K562 (cell line): ENCODE measurements around the gene CENPP. TPM values are rescaled to one million over a fixed set of nuclear protein-coding genes. Genes with fewer than 3 reads are reported as not detected.

Source experiments
- ATAC-seq: fragments of 200-7000 bp; cut with Tn5 transposase; 3 replicates; pipeline ENCODE4 v1.9.1; 2020; ENCODE audit warnings: moderate library complexity
- BruUV-seq: library from RNA; stranded (reverse); fragments of 400-500 nt; replicated peaks from 2 replicates; lab custom pipeline; 2021; lab: Mats Ljungman, UMichigan
- CTCF ChIA-PET: fragments of 300-600 bp; formaldehyde crosslinking; extraction: SDS; loops from one replicate; lab custom pipeline; 2021; ENCODE audit warnings: low intra/inter-chr PET ratio; lab: Yijun Ruan, JAX
- POLR2A ChIA-PET: fragments of 300-600, 350-650 bp; sonication (Branson Sonifier 250); formaldehyde crosslinking; extraction: SDS; loops from one replicate; lab custom pipeline; 2021; ENCODE audit warnings: antibody characterized with exemption, inconsistent platforms; lab: Yijun Ruan, JAX
- DNase-seq, 4 experiments: peaks; one replicate each; pipeline versions ENCODE4 v3.0.0 to v3.0.0-alpha.2; 2011 to 2018; ENCODE audit warnings: low spot score in 3 of 4, mixed read lengths in 3 of 4; ENCODE audit errors: extremely low read depth in 1 of 4
- FAIRE-seq: peaks from 2 replicates; lab custom pipeline; 2011; peaks lifted over from hg19 to GRCh38; lab: Jason Lieb, UNC
- H2AFZ ChIP-seq: 2 replicates; pipeline ENCODE4 v1.6.0; 2011; ENCODE audit warnings: low read depth, low read length, control low read depth, inconsistent platforms
- H3K27ac ChIP-seq: fragments of 200-600 bp; 3 replicates; pipeline ENCODE4 v1.8.0; 2011; ENCODE audit warnings: low read depth, mild to moderate bottlenecking, control low read depth, inconsistent platforms, low read length, moderate library complexity, mixed read lengths; ENCODE audit errors: extremely low read depth
- H3K27me3 ChIP-seq, 2 experiments: fragments of 300-600 bp in 1 of 2; 2 replicates in 1 of 2; 3 replicates in 1 of 2; pipeline versions ENCODE4 v1.6.0 to v1.8.0; 2011; ENCODE audit warnings: inconsistent platforms in 2 of 2, low read length in 2 of 2, mild to moderate bottlenecking in 1 of 2, mixed read lengths in 1 of 2, moderate library complexity in 1 of 2; ENCODE audit not compliant: control insufficient read depth in 2 of 2, insufficient read depth in 2 of 2
- H3K36me3 ChIP-seq: fragments of 300-600 bp; 3 replicates; pipeline ENCODE4 v1.8.0; 2011; ENCODE audit warnings: mild to moderate bottlenecking, low read length, inconsistent platforms; ENCODE audit not compliant: control insufficient read depth, insufficient read depth
- H3K4me1 ChIP-seq, 2 experiments: fragments of 200-600 bp in 1 of 2; replicated peaks in 1 of 2; 2 replicates in 1 of 2; 3 replicates in 1 of 2; pipeline versions ENCODE4 v1.5.1 to v1.8.0; 2011; ENCODE audit warnings: inconsistent platforms in 2 of 2, low read length in 2 of 2, mild to moderate bottlenecking in 1 of 2, mixed read lengths in 1 of 2, moderate library complexity in 1 of 2; ENCODE audit not compliant: control insufficient read depth in 2 of 2, insufficient read depth in 2 of 2
- H3K4me2 ChIP-seq: 2 replicates; pipeline ENCODE4 v1.6.1; 2011; ENCODE audit warnings: low read length, control low read depth, inconsistent platforms, mixed read lengths; ENCODE audit not compliant: insufficient read depth
- H3K4me3 ChIP-seq: fragments of 200-600 bp; sonication (generic), shearing (Covaris generic); 2 replicates; pipeline ENCODE4 v1.5.1; 2016; ENCODE audit warnings: control low read depth, inconsistent platforms
- H3K79me2 ChIP-seq: fragments of 200-600 bp; 3 replicates; pipeline ENCODE4 v1.8.0; 2011; ENCODE audit warnings: low read length, inconsistent platforms; ENCODE audit not compliant: control insufficient read depth, insufficient read depth
- H3K9ac ChIP-seq, 2 experiments: 2 replicates each; pipeline versions ENCODE4 v1.6.0 to v1.6.1; 2011; ENCODE audit warnings: low read depth in 2 of 2, low read length in 2 of 2, control low read depth in 1 of 2, inconsistent platforms in 1 of 2, mild to moderate bottlenecking in 1 of 2, mixed read lengths in 1 of 2; ENCODE audit not compliant: insufficient read depth in 1 of 2
- H3K9me1 ChIP-seq: one replicate; pipeline ENCODE4 v1.6.0; 2011; ENCODE audit warnings: inconsistent platforms, mild to moderate bottlenecking, low read length, moderate library complexity; ENCODE audit not compliant: control insufficient read depth, insufficient read depth
- H3K9me3 ChIP-seq: replicated peaks from 2 replicates; pipeline ENCODE4 v1.5.1; 2011; ENCODE audit warnings: low read depth, low read length, inconsistent platforms; ENCODE audit not compliant: control insufficient read depth, insufficient read depth
- H4K20me1 ChIP-seq: replicated peaks from 2 replicates; pipeline ENCODE4 v1.6.1; 2011; ENCODE audit warnings: low read length, inconsistent platforms, mixed read lengths; ENCODE audit not compliant: control insufficient read depth, insufficient read depth
- CBX2 ChIP-seq: fragments of 200-600 bp; sonication (generic); IDR thresholded peaks from one replicate; pipeline ENCODE4 v1.6.1; 2012; ENCODE audit warnings: mild to moderate bottlenecking, low read length, inconsistent platforms; ENCODE audit not compliant: insufficient read depth, poor library complexity, severe bottlenecking
- ELF4 ChIP-seq: fragments of 450-650 bp; formaldehyde crosslinking; IDR thresholded peaks from 2 replicates; pipeline ENCODE4 v1.4.0; 2022; ENCODE audit warnings: missing genetic modification characterization
- ETV1 ChIP-seq: fragments of 450-650 bp; conservative IDR thresholded peaks from 2 replicates; pipeline ENCODE4 v1.6.1; 2016; ENCODE audit warnings: missing genetic modification characterization, control low read depth, low read depth, missing compliant biosample characterization
- FOXA1 ChIP-seq: fragments of 450-650 bp; IDR thresholded peaks from 2 replicates; pipeline ENCODE4 v1.6.1; 2016; ENCODE audit warnings: mild to moderate bottlenecking, borderline replicate concordance
- GATA2 ChIP-seq: sonication (generic); formaldehyde crosslinking; IDR thresholded peaks from 2 replicates; pipeline ENCODE4 v1.4.0; 2020; ENCODE audit warnings: mild to moderate bottlenecking, missing genetic modification reagents
- HDAC1 ChIP-seq, 2 experiments: fragments of 450-650 bp; IDR thresholded peaks; 2 replicates each; pipeline ENCODE4 v1.6.1; 2016 to 2017; ENCODE audit warnings: inconsistent platforms in 1 of 2, mild to moderate bottlenecking in 1 of 2, moderate library complexity in 1 of 2
- HNRNPK ChIP-seq: fragments of 200-400 bp; formaldehyde crosslinking; IDR thresholded peaks from one replicate; pipeline ENCODE4 v1.6.1; 2018; ENCODE audit warnings: mild to moderate bottlenecking, low read depth, low read length; ENCODE audit not compliant: poor library complexity, severe bottlenecking
- MAFK ChIP-seq: IDR thresholded peaks from 2 replicates; pipeline ENCODE4 v1.6.1; 2011; ENCODE audit warnings: low read length, improper control_type of control experiment
- MXD1 ChIP-seq: fragments of 250-450 bp; sonication (Bioruptor Pico); IDR thresholded peaks from 2 replicates; pipeline ENCODE4 v1.8.0; 2021; ENCODE audit warnings: borderline replicate concordance, mild to moderate bottlenecking, moderate library complexity; ENCODE audit not compliant: poor library complexity, severe bottlenecking
- NBN ChIP-seq: fragments of 450-650 bp; IDR thresholded peaks from 2 replicates; pipeline ENCODE4 v1.6.1; 2016; ENCODE audit warnings: low read depth, mild to moderate bottlenecking
- PHF8 ChIP-seq: fragments of 200-600 bp; sonication (generic); IDR thresholded peaks from 2 replicates; pipeline ENCODE4 v1.6.1; 2012; ENCODE audit warnings: mixed run types, mild to moderate bottlenecking, inconsistent platforms, low read length, moderate library complexity, borderline replicate concordance
- PKNOX1 ChIP-seq: fragments of 450-650 bp; IDR thresholded peaks from 2 replicates; pipeline ENCODE4 v1.6.1; 2016
- SMAD4 ChIP-seq: fragments of 250-450 bp; sonication (Bioruptor Pico); conservative IDR thresholded peaks from 2 replicates; pipeline ENCODE4 v1.8.0; 2021; ENCODE audit warnings: inconsistent platforms, mild to moderate bottlenecking, moderate library complexity
- SMARCA4 ChIP-seq: fragments of 450-650 bp; IDR thresholded peaks from 2 replicates; pipeline ENCODE4 v1.6.1; 2016
- SOX6 ChIP-seq: fragments of 450-650 bp; IDR thresholded peaks from 2 replicates; pipeline ENCODE4 v1.6.1; 2014; ENCODE audit warnings: mild to moderate bottlenecking
- SPI1 ChIP-seq: IDR thresholded peaks from 2 replicates; pipeline ENCODE4 v1.6.1; 2011; ENCODE audit warnings: low read depth, low read length, control low read depth, borderline replicate concordance
- TAL1 ChIP-seq: fragments of 450-650 bp; IDR thresholded peaks from 2 replicates; pipeline ENCODE4 v1.6.1; 2016; ENCODE audit warnings: mild to moderate bottlenecking
- TCF3 ChIP-seq: sonication (generic); formaldehyde crosslinking; IDR thresholded peaks from 2 replicates; pipeline ENCODE4 v1.4.0; 2020; ENCODE audit warnings: mild to moderate bottlenecking, missing genetic modification reagents
- TEAD4 ChIP-seq, 2 experiments: sonication (generic) in 1 of 2; formaldehyde crosslinking in 1 of 2; IDR thresholded peaks; 2 replicates each; pipeline versions ENCODE4 v1.6.1 to v1.8.0; 2012 to 2022; ENCODE audit warnings: borderline replicate concordance in 1 of 2, inconsistent platforms in 1 of 2, low read length in 1 of 2, mild to moderate bottlenecking in 1 of 2, missing genetic modification reagents in 1 of 2
- ZNF717 ChIP-seq: fragments of 250-450 bp; sonication (Bioruptor Pico); IDR thresholded peaks from 2 replicates; pipeline ENCODE4 v1.5.0; 2021
- WGBS: fragments of 100-300 bp; shearing (Covaris generic); methylation state at CpG from one replicate; pipeline ENCODE4 v1.1.6; 2016; ENCODE audit warnings: low coverage, mixed read lengths; ENCODE audit not compliant: insufficient coverage; ENCODE audit errors: missing lambda C conversion rate; 5-methylcytosine and 5-hydroxymethylcytosine counted together
- in situ Hi-C: fragments of 300-500 bp; cut with MboI; formaldehyde crosslinking; loops from 4 replicates; pipeline ENCODE4 v1.15.0; 2018; ENCODE audit warnings: inconsistent platforms, mixed read lengths
- intact Hi-C: fragments of 100-400 bp; cut with micrococcal nuclease; formaldehyde crosslinking; loops from 2 replicates; pipeline ENCODE4 v1.14.2; 2022
- polyA plus RNA-seq, 8 experiments: library from polyadenylated mRNA; depleted of rRNA in 4 of 8; stranded (reverse) in 5 of 8; unstranded in 3 of 8; fragments of >200 nt; fragmentation: Nextera tagmentation in 2 of 8; fragmentation: Illumina TruSeq in 1 of 8; extraction: Ambion mirVana in 2 of 8; extraction: Trizol in 1 of 8; gene quantifications; 2 replicates each; pipeline versions ENCODE4 v1.2.1 to v1.2.3, GENCODE V29; 2011 to 2014; ENCODE audit warnings: inconsistent platforms in 1 of 8, missing spikeins in 1 of 8
- total RNA-seq, 7 experiments: library from RNA; depleted of rRNA in 6 of 7; stranded (reverse); fragments of >200 nt in 6 of 7; fragmentation: Illumina TruSeq in 2 of 7; extraction: Trizol in 2 of 7; gene quantifications; 2 replicates each; pipeline versions ENCODE4 v1.2.1 to v1.2.3, GENCODE V29; 2011 to 2021; ENCODE audit warnings: low replicate concordance in 1 of 7

The CENPP gene
- total and polyA plus RNA-seq, 9 of the 15 experiments (the other 6 are each of a cell fraction or from before 2014, with no cell fraction given) = 8.0 to 28.5 (median 17.9) TPM

- FAIRE-seq = no peak
- DNase-seq = no peak
- Histone ChIP-seq H3K4me2 (no peak overlapping the region), H2AFZ (no peak overlapping the region), H3K9me1 (no peaks in the 10 kb centered on the region), H3K4me1 (peaks cover 0 to 10% of the 10 kb centered on the region in 2 experiments; a peak in 3 of 5 replicates), H3K36me3 (peaks cover 92% of the 10 kb centered on the region), H3K9ac (no peak overlapping the region), H3K27ac (no peak overlapping the region), H3K79me2 (peaks cover 37% of the 10 kb centered on the region), H3K4me3 (no peak overlapping the region), H3K27me3 (no peaks in the 10 kb centered on the region), H3K9me3 (no peaks in the 10 kb centered on the region), H4K20me1 (no peaks in the 10 kb centered on the region; the same call in 1 of the 2 replicates)
- intact Hi-C loops (no loop called here), in situ Hi-C loops (no loop called here)
- 58% methylated on average over 6 of the region's 6 CpGs for WGBS
- ATAC-seq = peak; percentile 59
- POLR2A ChIA-PET = interaction anchor here (1.1 to 1.4 kb wide), 3 partner anchors 11 to 16 kb away, joined by 3 to 7 read pairs (median 4); partner anchors contain the start of genes CENPP and NOL8
- CTCF ChIA-PET = no interaction called here
- no TSS peak for BruUV-seq
- no peak for TF ChIP-seq FOXA1
- peak; percentile 52 for TF ChIP-seq TAL1
- peak; percentile 23; the same call in 1 of the 2 replicates for TF ChIP-seq PKNOX1
- peak; percentile 64 for TF ChIP-seq SMARCA4
- TF ChIP-seq ETV1 (tag) = 0 out of 2 replicates have a peak, but pooled peaks have one; percentile 36
- peak; percentile 40; the same call in 1 of the 2 replicates for TF ChIP-seq TEAD4 (IDR thresholded peaks at IDR 0.05; ENCODE audit: low read length)
- no peak for TF ChIP-seq TEAD4 (CRISPR knock-in tag; IDR thresholded peaks at IDR 0.05; ENCODE audit: borderline replicate concordance)
- TF ChIP-seq NBN = peak; percentile 31; the same call in 1 of the 2 replicates
- TF ChIP-seq ZNF717 = no peak
- TF ChIP-seq PHF8 = no peak
- peak; percentile 35; the same call in 1 of the 2 replicates for TF ChIP-seq GATA2
- no peak for TF ChIP-seq CBX2
- TF ChIP-seq MAFK = no peak
- TF ChIP-seq ELF4 (CRISPR knock-in tag) = peak; percentile 78; the same call in 1 of the 2 replicates
- TF ChIP-seq HNRNPK = no peak
- peak; percentile 42; the same call in 1 of the 2 replicates for TF ChIP-seq SMAD4 (CRISPR knock-in tag)
- TF ChIP-seq SOX6 = peak; percentile 72; the same call in 1 of the 2 replicates
- TF ChIP-seq HDAC1 (IDR thresholded peaks at IDR 0.05) = 0 out of 4 replicates have a peak, but pooled peaks of 1 of the 2 experiments have one; percentile 56
- peak; percentile 56; the same call in 1 of the 2 replicates for TF ChIP-seq TCF3 (CRISPR knock-in tag)
- TF ChIP-seq MXD1 (CRISPR knock-in tag) = no peak
- peak; percentile 35; the same call in 1 of the 2 replicates for TF ChIP-seq SPI1
Measured at GRCh38 chr9:92312887-92313623, 12.7 kb upstream of the CENPP start.
